GM12878 (cell line): ENCODE data around the gene HGS. TPM values are rescaled to one million over a fixed set of nuclear protein-coding genes. Genes with fewer than 3 reads are reported as not detected.

Experiments used
- CBFB ChIP-seq: IDR thresholded peaks from 2 replicates; pipeline ENCODE4 v1.6.1; 2016; ENCODE audit warnings: antibody characterized with exemption, low read depth
- ELK1 ChIP-seq: IDR thresholded peaks from 2 replicates; pipeline ENCODE4 v1.6.1; 2012; ENCODE audit warnings: low read depth, low read length, improper control_type of control experiment
- PRDM15 ChIP-seq: fragments of 450-650 bp; formaldehyde crosslinking; IDR thresholded peaks from 2 replicates; pipeline ENCODE4 v1.4.0; 2020; ENCODE audit warnings: mild to moderate bottlenecking, moderate library complexity
- ZBTB40 ChIP-seq: fragments of 450-650 bp; IDR thresholded peaks from 2 replicates; pipeline ENCODE4 v1.6.1; 2016; ENCODE audit warnings: mild to moderate bottlenecking, moderate library complexity, borderline replicate concordance
- polyA plus RNA-seq, 11 experiments: library from polyadenylated mRNA; depleted of rRNA in 4 of 11; unstranded in 6 of 11; stranded (reverse) in 5 of 11; fragments of >200 nt; fragmentation: Nextera tagmentation in 4 of 11; fragmentation: Illumina TruSeq in 1 of 11; extraction: Ambion mirVana in 4 of 11; extraction: Trizol in 1 of 11; gene quantifications; 1 replicate in 1 of 11; 2 replicates in 10 of 11; pipeline versions ENCODE4 v1.2.1 to v1.2.3, GENCODE V29; 2011 to 2016; ENCODE audit warnings: inconsistent platforms in 2 of 11, missing spikeins in 2 of 11, low read depth in 1 of 11
- total RNA-seq, 4 experiments: library from RNA; depleted of rRNA in 3 of 4; stranded (reverse); fragments of >200 nt in 3 of 4; fragmentation: Illumina TruSeq in 1 of 4; extraction: Trizol in 1 of 4; gene quantifications; 2 replicates each; pipeline versions ENCODE4 v1.2.1 to v1.2.3, GENCODE V29; 2013 to 2021

The HGS gene
- total and polyA plus RNA-seq, 10 of the 15 experiments (the other 5 are each of a cell fraction or from before 2014, with no cell fraction given): 2.2 to 85.6 (median 55.3) TPM

GRCh38 chr17:81734405-81735263, 50.8 kb downstream of the HGS start (continued):
- TF ChIP-seq PRDM15 (CRISPR knock-in tag) (no peak), ELK1 (no peak), CBFB (no peak), ZBTB40 (no peak)
